ENCODE measurements around the gene C22orf42. TPM values are rescaled to one million over a fixed set of nuclear protein-coding genes. Genes with fewer than 3 reads are reported as not detected.
"Not testable (repeated sequence)": the region's sequence is repeated elsewhere in the genome, so short reads cannot be mapped to it uniquely, and the experiment has no call there.

The C22orf42 gene
- total RNA-seq, 1 donor, result 0.10 TPM

- not testable (repeated sequence) for H3K9me3 ChIP-seq (ENCODE audit: low read depth, low read length); H3K4me3 ChIP-seq (ENCODE audit: low read length); H3K27me3 ChIP-seq (ENCODE audit: insufficient read depth, low read length); H3K4me1 ChIP-seq (ENCODE audit: insufficient read depth, low read length)
Observed at GRCh38 chr22:32157632-32158031, 1.5 kb downstream of the C22orf42 start.

GRCh38 chr22:32154727-32155126 lies 4.4 kb downstream of the C22orf42 start:
- H3K27me3 ChIP-seq (ENCODE audit: insufficient read depth, low read length); H3K4me3 ChIP-seq (ENCODE audit: low read length); H3K9me3 ChIP-seq (ENCODE audit: low read depth, low read length): not testable (repeated sequence)
- peaks cover 19% of the 10 kb centered on the region for H3K4me1 ChIP-seq (ENCODE audit: insufficient read depth, low read length)

- not testable (repeated sequence) for H3K27me3 ChIP-seq (ENCODE audit: insufficient read depth, low read length); H3K9me3 ChIP-seq (ENCODE audit: low read depth, low read length); H3K4me3 ChIP-seq (ENCODE audit: low read length)
- H3K4me1 ChIP-seq (ENCODE audit: insufficient read depth, low read length), result peaks cover 25% of the 10 kb centered on the region
Observed at GRCh38 chr22:32151641-32152040, 7.5 kb downstream of the C22orf42 start.

- not testable (repeated sequence) for H3K4me3 ChIP-seq (ENCODE audit: low read length); H3K27me3 ChIP-seq (ENCODE audit: insufficient read depth, low read length)
- peaks cover 25% of the 10 kb centered on the region for H3K4me1 ChIP-seq (ENCODE audit: insufficient read depth, low read length)
Observed at GRCh38 chr22:32150647-32151046, 8.5 kb downstream of the C22orf42 start.

GRCh38 chr22:32148372-32148771 lies 10.7 kb downstream of the C22orf42 start:
- H3K27me3 ChIP-seq (ENCODE audit: insufficient read depth, low read length); H3K4me3 ChIP-seq (ENCODE audit: low read length); H3K9me3 ChIP-seq (ENCODE audit: low read depth, low read length): not testable (repeated sequence)
- H3K4me1 ChIP-seq (ENCODE audit: insufficient read depth, low read length), result peaks cover 45% of the 10 kb centered on the region

More at GRCh38 chr22:32150647-32151046, 8.5 kb downstream of the C22orf42 start:
- H3K9me3 ChIP-seq (ENCODE audit: low read depth, low read length), result not testable (repeated sequence)

- not testable (repeated sequence) for H3K9me3 ChIP-seq (ENCODE audit: low read depth, low read length); H3K4me3 ChIP-seq (ENCODE audit: low read length); H3K27me3 ChIP-seq (ENCODE audit: insufficient read depth, low read length)
- H3K4me1 ChIP-seq (ENCODE audit: insufficient read depth, low read length), result peaks cover 56% of the 10 kb centered on the region
Observed at GRCh38 chr22:32147128-32147527, 12.0 kb downstream of the C22orf42 start.

- Histone ChIP-seq H3K4me1 (ENCODE audit: insufficient read depth, low read length) (peaks cover 37% of the 10 kb centered on the region), H3K9me3 (ENCODE audit: low read depth, low read length) (no peaks in the 10 kb centered on the region), H3K4me3 (ENCODE audit: low read length) (no peak overlapping the region), H3K27me3 (ENCODE audit: insufficient read depth, low read length) (no peaks in the 10 kb centered on the region)
Observed at GRCh38 chr22:32144496-32145274, 14.4 kb downstream of the C22orf42 start.

- peaks cover 42% of the 10 kb centered on the region for H3K4me1 ChIP-seq (ENCODE audit: insufficient read depth, low read length)
Observed at GRCh38 chr22:32142600-32142999, 16.5 kb downstream of the C22orf42 start.

GRCh38 chr22:32140688-32141087 lies 18.4 kb downstream of the C22orf42 start:
- not testable (repeated sequence) for H3K4me3 ChIP-seq (ENCODE audit: low read length); H3K9me3 ChIP-seq (ENCODE audit: low read depth, low read length); H3K27me3 ChIP-seq (ENCODE audit: insufficient read depth, low read length)
- H3K4me1 ChIP-seq (ENCODE audit: insufficient read depth, low read length), result peaks cover 47% of the 10 kb centered on the region

More at GRCh38 chr22:32142600-32142999, 16.5 kb downstream of the C22orf42 start:
- H3K4me3 ChIP-seq (ENCODE audit: low read length), result no peak overlapping the region
- H3K9me3 ChIP-seq (ENCODE audit: low read depth, low read length), result no peaks in the 10 kb centered on the region
- no peaks in the 10 kb centered on the region for H3K27me3 ChIP-seq (ENCODE audit: insufficient read depth, low read length)

- not testable (repeated sequence) for H3K4me3 ChIP-seq (ENCODE audit: low read length); H3K27me3 ChIP-seq (ENCODE audit: insufficient read depth, low read length); H3K9me3 ChIP-seq (ENCODE audit: low read depth, low read length)
- peaks cover 30% of the 10 kb centered on the region for H3K4me1 ChIP-seq (ENCODE audit: insufficient read depth, low read length)
Observed at GRCh38 chr22:32138576-32138975, 20.5 kb downstream of the C22orf42 start.

GRCh38 chr22:32137731-32138324 lies 21.3 kb downstream of the C22orf42 start:
- Histone ChIP-seq H3K4me3 (ENCODE audit: low read length) (peak overlapping the region; percentile 46), H3K4me1 (ENCODE audit: insufficient read depth, low read length) (peaks cover 23% of the 10 kb centered on the region)
- H3K27me3 ChIP-seq (ENCODE audit: insufficient read depth, low read length); H3K9me3 ChIP-seq (ENCODE audit: low read depth, low read length): not testable (repeated sequence)

- not testable (repeated sequence) for H3K27me3 ChIP-seq (ENCODE audit: insufficient read depth, low read length); H3K9me3 ChIP-seq (ENCODE audit: low read depth, low read length); H3K4me3 ChIP-seq (ENCODE audit: low read length)
- peaks cover 16% of the 10 kb centered on the region for H3K4me1 ChIP-seq (ENCODE audit: insufficient read depth, low read length)
Observed at GRCh38 chr22:32136881-32137280, 22.2 kb downstream of the C22orf42 start.

- H3K9me3 ChIP-seq (ENCODE audit: low read depth, low read length); H3K27me3 ChIP-seq (ENCODE audit: insufficient read depth, low read length); H3K4me3 ChIP-seq (ENCODE audit: low read length): not testable (repeated sequence)
- H3K4me1 ChIP-seq (ENCODE audit: insufficient read depth, low read length), result peaks cover 16% of the 10 kb centered on the region
Observed at GRCh38 chr22:32135958-32136357, 23.1 kb downstream of the C22orf42 start.

GRCh38 chr22:32134796-32135195 lies 24.3 kb downstream of the C22orf42 start:
- H3K9me3 ChIP-seq (ENCODE audit: low read depth, low read length); H3K4me3 ChIP-seq (ENCODE audit: low read length); H3K27me3 ChIP-seq (ENCODE audit: insufficient read depth, low read length): not testable (repeated sequence)
- H3K4me1 ChIP-seq (ENCODE audit: insufficient read depth, low read length), result peaks cover 16% of the 10 kb centered on the region

GRCh38 chr22:32132783-32133182 lies 26.3 kb downstream of the C22orf42 start:
- peaks cover 7% of the 10 kb centered on the region for H3K4me1 ChIP-seq (ENCODE audit: insufficient read depth, low read length)
- no peak overlapping the region for H3K4me3 ChIP-seq (ENCODE audit: low read length)
- H3K9me3 ChIP-seq (ENCODE audit: low read depth, low read length), result no peaks in the 10 kb centered on the region
- no peaks in the 10 kb centered on the region for H3K27me3 ChIP-seq (ENCODE audit: insufficient read depth, low read length)

GRCh38 chr22:32132126-32132525 lies 27.0 kb downstream of the C22orf42 start:
- peaks cover under 1% of the 10 kb centered on the region for H3K4me1 ChIP-seq (ENCODE audit: insufficient read depth, low read length)
- no peaks in the 10 kb centered on the region for H3K9me3 ChIP-seq (ENCODE audit: low read depth, low read length)
- H3K27me3 ChIP-seq (ENCODE audit: insufficient read depth, low read length), result no peaks in the 10 kb centered on the region
- no peak overlapping the region for H3K4me3 ChIP-seq (ENCODE audit: low read length)

All from mononuclear cell (primary cell).